Panc1 (cell line): Measurements from ENCODE around the gene FHL2.
"Not testable (repeated sequence)": the region's sequence is repeated elsewhere in the genome, so short reads cannot be mapped to it uniquely, and the experiment has no call there.

Experiments
- CTCF ChIP-seq: fragments of 450-650 bp; IDR thresholded peaks from 2 replicates; pipeline ENCODE4 v1.5.1; 2017; ENCODE audit warnings: mild to moderate bottlenecking
- POLR2AphosphoS5 ChIP-seq: IDR thresholded peaks from 2 replicates; pipeline ENCODE4 v1.6.1; 2012; ENCODE audit warnings: mild to moderate bottlenecking, low read depth, low read length, moderate library complexity
- REST ChIP-seq, 2 experiments: IDR thresholded peaks; 2 replicates each; pipeline ENCODE4 v1.6.1; 2011 to 2012; ENCODE audit warnings: low read depth in 2 of 2, control low read depth in 1 of 2, low read length in 1 of 2, mild to moderate bottlenecking in 1 of 2, moderate library complexity in 1 of 2; ENCODE audit not compliant: insufficient read depth in 1 of 2
- SIN3A ChIP-seq: IDR thresholded peaks from 2 replicates; pipeline ENCODE4 v1.6.1; 2012; ENCODE audit warnings: low read depth, mild to moderate bottlenecking, low read length, moderate library complexity, borderline replicate concordance; ENCODE audit not compliant: insufficient read depth

GRCh38 chr2:105424836-105425235 lies 26.0 kb upstream of the FHL2 start:
- not testable (repeated sequence) for TF ChIP-seq CTCF; REST (IDR thresholded peaks at IDR 0.05; ENCODE audit: insufficient read depth in 1 of 2, low read depth in 2 of 2, low read length in 1 of 2); SIN3A; POLR2AphosphoS5
